Mesothelial cell of epicardium (in vitro differentiated cells): Measurements from ENCODE around the gene LDLRAD4. TPM values are rescaled to one million over a fixed set of nuclear protein-coding genes. Genes with fewer than 3 reads are reported as not detected.
A peak's percentile ranks its signal among the peaks of the same experiment; 100 is the strongest.

Experiments
- DNase-seq, 2 experiments: peaks; one replicate each; pipeline ENCODE4 v3.0.0; 2021; ENCODE audit warnings: low spot score in 2 of 2; ENCODE audit not compliant: unreplicated experiment in 2 of 2
- H3K27ac Mint-ChIP-seq: 2 replicates; pipeline ENCODE4 v1.8.0; 2021; ENCODE audit warnings: mixed read lengths
- H3K27me3 Mint-ChIP-seq: 2 replicates; pipeline ENCODE4 v1.8.0; 2021; ENCODE audit warnings: low read depth, mixed read lengths
- H3K36me3 Mint-ChIP-seq: 2 replicates; pipeline ENCODE4 v1.8.0; 2021; ENCODE audit warnings: mixed read lengths
- H3K4me1 Mint-ChIP-seq: 2 replicates; pipeline ENCODE4 v1.8.0; 2021; ENCODE audit warnings: mixed read lengths
- H3K4me3 Mint-ChIP-seq: 2 replicates; pipeline ENCODE4 v1.8.0; 2021; ENCODE audit warnings: mild to moderate bottlenecking, moderate library complexity, mixed read lengths
- H3K9me3 Mint-ChIP-seq: 2 replicates; pipeline ENCODE4 v1.8.0; 2021; ENCODE audit warnings: mixed read lengths
- CTCF ChIP-seq: fragments of 200-600 bp; sonication (generic); IDR thresholded peaks from one replicate; pipeline ENCODE4 v1.5.0; 2021; ENCODE audit warnings: antibody characterized with exemption; ENCODE audit not compliant: unreplicated experiment
- total RNA-seq: library from RNA; stranded (reverse); gene quantifications from 3 replicates; pipeline ENCODE4 v1.2.1, GENCODE V29; 2021

LDLRAD4 gene
- total RNA-seq, 1 donor from 2014 or later: 29.7 TPM

GRCh38 chr18:13627639-13628038, 409.1 kb downstream of the LDLRAD4 start:
- Mint-ChIP-seq H3K9me3 (no peaks in the 10 kb centered on the region), H3K36me3 (no peaks in the 10 kb centered on the region), H3K27ac (no peak overlapping the region), H3K27me3 (no peaks in the 10 kb centered on the region), H3K4me1 (peaks cover 4% of the 10 kb centered on the region), H3K4me3 (no peak overlapping the region)
- no peak for TF ChIP-seq CTCF
- DNase-seq: no peak

GRCh38 chr18:13628211-13628610, 409.7 kb downstream of the LDLRAD4 start:
- no peak overlapping the region for H3K27ac Mint-ChIP-seq
- peaks cover 4% of the 10 kb centered on the region for H3K4me1 Mint-ChIP-seq
- H3K9me3 Mint-ChIP-seq: no peaks in the 10 kb centered on the region
- H3K36me3 Mint-ChIP-seq: no peaks in the 10 kb centered on the region
- no peaks in the 10 kb centered on the region for H3K27me3 Mint-ChIP-seq
- no peak for DNase-seq
- TF ChIP-seq CTCF: no peak
- H3K4me3 Mint-ChIP-seq: no peak overlapping the region

- Mint-ChIP-seq H3K9me3 (peaks cover 6% of the 10 kb centered on the region), H3K27me3 (no peaks in the 10 kb centered on the region), H3K4me1 (peaks cover 4% of the 10 kb centered on the region), H3K36me3 (no peaks in the 10 kb centered on the region), H3K4me3 (no peak overlapping the region), H3K27ac (no peak overlapping the region)
- DNase-seq: peak in 1 of 2 experiments; percentile 57
- peak; percentile 53 for TF ChIP-seq CTCF
These were observed 411.5 kb downstream of the LDLRAD4 start for GRCh38 chr18:13629841-13630715.

GRCh38 chr18:13630716-13631268, 412.2 kb downstream of the LDLRAD4 start:
- Mint-ChIP-seq H3K27ac (no peak overlapping the region), H3K4me1 (peaks cover 4% of the 10 kb centered on the region), H3K27me3 (no peaks in the 10 kb centered on the region), H3K4me3 (no peak overlapping the region), H3K9me3 (peaks cover 6% of the 10 kb centered on the region), H3K36me3 (no peaks in the 10 kb centered on the region)
- no peak for DNase-seq
- TF ChIP-seq CTCF: no peak

- DNase-seq: no peak
- no peak overlapping the region for H3K4me3 Mint-ChIP-seq
- no peaks in the 10 kb centered on the region for H3K27me3 Mint-ChIP-seq
- H3K4me1 Mint-ChIP-seq: peaks cover 4% of the 10 kb centered on the region
- H3K27ac Mint-ChIP-seq: no peak overlapping the region
- H3K36me3 Mint-ChIP-seq: no peaks in the 10 kb centered on the region
- peaks cover 6% of the 10 kb centered on the region for H3K9me3 Mint-ChIP-seq
- TF ChIP-seq CTCF: no peak
These were observed 415.1 kb downstream of the LDLRAD4 start for GRCh38 chr18:13633700-13634099.
